ENCODE results near the gene GNL1.

DNA sequence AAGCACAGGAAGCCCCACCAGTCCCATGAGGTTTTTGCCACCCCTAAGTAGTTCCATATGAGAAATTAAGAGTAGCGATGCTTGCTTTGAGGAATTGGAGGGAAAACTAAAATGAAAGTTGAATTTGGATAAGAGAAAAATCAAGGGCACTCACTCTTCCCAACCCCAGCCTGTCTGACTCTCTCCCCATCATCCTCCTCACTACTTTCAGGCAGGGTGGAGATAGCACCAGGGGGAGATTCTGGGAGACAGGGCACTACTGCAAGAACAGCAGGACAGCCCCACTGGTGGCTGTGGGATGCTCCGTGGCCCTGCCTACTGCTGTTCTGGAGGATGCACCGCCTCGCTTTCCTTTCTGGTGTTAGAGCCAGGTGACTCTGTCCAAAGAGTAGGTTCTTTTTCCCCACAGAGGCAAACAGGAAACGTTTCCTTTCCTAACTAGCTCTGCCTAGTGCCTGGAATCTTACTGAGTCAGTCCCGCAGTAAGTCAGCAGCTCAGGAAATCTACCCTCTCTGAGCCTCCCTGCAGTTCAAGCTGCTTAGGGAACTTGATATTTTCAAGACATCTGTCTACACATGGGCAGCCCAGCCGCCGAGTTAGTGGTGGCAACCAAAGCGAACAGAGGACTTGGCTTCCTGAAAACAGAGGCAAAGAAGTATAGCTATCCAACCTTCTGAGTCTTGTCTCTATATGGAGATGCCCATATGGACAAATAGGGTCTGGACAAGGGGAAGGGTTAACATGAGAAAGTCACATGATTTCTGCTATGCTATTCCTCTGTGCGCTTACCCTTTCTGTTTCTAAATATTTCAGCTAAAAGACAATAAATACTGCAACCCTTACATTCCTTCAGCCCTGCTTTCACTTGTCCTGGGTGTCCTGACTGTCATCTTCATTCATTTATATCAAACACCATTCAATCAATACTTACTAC lies 55.6 kb downstream of the GNL1 start:
- TF ChIP-seq EZH2 (IDR thresholded peaks at IDR 0.05) (no peak), POLR2AphosphoS5 (IDR thresholded peaks at IDR 0.05; ENCODE audit: low read depth, low read length) (no peak), SRF (IDR thresholded peaks at IDR 0.05; ENCODE audit: low read depth) (no peak), ZNF274 (IDR thresholded peaks at IDR 0.05; ENCODE audit: low read depth, low read length) (no peak), SP1 (IDR thresholded peaks at IDR 0.05; ENCODE audit: low read depth) (no peak), TCF7L2 (IDR thresholded peaks at IDR 0.05; ENCODE audit: borderline replicate concordance, extremely low read depth, insufficient read depth, insufficient read length) (no peak), POLR2A (IDR thresholded peaks at IDR 0.05; ENCODE audit: borderline replicate concordance, extremely low read depth, insufficient read depth, insufficient read length) (no peak), RAD21 (IDR thresholded peaks at IDR 0.05; ENCODE audit: low read depth) (no peak)
- TF ChIP-seq, protein P1, sequence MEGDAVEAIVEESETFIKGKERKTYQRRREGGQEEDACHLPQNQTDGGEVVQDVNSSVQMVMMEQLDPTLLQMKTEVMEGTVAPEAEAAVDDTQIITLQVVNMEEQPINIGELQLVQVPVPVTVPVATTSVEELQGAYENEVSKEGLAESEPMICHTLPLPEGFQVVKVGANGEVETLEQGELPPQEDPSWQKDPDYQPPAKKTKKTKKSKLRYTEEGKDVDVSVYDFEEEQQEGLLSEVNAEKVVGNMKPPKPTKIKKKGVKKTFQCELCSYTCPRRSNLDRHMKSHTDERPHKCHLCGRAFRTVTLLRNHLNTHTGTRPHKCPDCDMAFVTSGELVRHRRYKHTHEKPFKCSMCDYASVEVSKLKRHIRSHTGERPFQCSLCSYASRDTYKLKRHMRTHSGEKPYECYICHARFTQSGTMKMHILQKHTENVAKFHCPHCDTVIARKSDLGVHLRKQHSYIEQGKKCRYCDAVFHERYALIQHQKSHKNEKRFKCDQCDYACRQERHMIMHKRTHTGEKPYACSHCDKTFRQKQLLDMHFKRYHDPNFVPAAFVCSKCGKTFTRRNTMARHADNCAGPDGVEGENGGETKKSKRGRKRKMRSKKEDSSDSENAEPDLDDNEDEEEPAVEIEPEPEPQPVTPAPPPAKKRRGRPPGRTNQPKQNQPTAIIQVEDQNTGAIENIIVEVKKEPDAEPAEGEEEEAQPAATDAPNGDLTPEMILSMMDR (IDR thresholded peaks at IDR 0.05 in 2 of 3, conservative IDR thresholded peaks at IDR 0.05 in 1 of 3; ENCODE audit: borderline replicate concordance in 1 of 3, insufficient read depth in 1 of 3, low read depth in 2 of 3, low read length in 2 of 3) = no peak
- TF ChIP-seq, protein P2, sequence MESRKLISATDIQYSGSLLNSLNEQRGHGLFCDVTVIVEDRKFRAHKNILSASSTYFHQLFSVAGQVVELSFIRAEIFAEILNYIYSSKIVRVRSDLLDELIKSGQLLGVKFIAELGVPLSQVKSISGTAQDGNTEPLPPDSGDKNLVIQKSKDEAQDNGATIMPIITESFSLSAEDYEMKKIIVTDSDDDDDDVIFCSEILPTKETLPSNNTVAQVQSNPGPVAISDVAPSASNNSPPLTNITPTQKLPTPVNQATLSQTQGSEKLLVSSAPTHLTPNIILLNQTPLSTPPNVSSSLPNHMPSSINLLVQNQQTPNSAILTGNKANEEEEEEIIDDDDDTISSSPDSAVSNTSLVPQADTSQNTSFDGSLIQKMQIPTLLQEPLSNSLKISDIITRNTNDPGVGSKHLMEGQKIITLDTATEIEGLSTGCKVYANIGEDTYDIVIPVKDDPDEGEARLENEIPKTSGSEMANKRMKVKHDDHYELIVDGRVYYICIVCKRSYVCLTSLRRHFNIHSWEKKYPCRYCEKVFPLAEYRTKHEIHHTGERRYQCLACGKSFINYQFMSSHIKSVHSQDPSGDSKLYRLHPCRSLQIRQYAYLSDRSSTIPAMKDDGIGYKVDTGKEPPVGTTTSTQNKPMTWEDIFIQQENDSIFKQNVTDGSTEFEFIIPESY (IDR thresholded peaks at IDR 0.05; ENCODE audit: extremely low read depth, insufficient replicate concordance, low read length) = no peak
- TF ChIP-seq, protein P3, sequence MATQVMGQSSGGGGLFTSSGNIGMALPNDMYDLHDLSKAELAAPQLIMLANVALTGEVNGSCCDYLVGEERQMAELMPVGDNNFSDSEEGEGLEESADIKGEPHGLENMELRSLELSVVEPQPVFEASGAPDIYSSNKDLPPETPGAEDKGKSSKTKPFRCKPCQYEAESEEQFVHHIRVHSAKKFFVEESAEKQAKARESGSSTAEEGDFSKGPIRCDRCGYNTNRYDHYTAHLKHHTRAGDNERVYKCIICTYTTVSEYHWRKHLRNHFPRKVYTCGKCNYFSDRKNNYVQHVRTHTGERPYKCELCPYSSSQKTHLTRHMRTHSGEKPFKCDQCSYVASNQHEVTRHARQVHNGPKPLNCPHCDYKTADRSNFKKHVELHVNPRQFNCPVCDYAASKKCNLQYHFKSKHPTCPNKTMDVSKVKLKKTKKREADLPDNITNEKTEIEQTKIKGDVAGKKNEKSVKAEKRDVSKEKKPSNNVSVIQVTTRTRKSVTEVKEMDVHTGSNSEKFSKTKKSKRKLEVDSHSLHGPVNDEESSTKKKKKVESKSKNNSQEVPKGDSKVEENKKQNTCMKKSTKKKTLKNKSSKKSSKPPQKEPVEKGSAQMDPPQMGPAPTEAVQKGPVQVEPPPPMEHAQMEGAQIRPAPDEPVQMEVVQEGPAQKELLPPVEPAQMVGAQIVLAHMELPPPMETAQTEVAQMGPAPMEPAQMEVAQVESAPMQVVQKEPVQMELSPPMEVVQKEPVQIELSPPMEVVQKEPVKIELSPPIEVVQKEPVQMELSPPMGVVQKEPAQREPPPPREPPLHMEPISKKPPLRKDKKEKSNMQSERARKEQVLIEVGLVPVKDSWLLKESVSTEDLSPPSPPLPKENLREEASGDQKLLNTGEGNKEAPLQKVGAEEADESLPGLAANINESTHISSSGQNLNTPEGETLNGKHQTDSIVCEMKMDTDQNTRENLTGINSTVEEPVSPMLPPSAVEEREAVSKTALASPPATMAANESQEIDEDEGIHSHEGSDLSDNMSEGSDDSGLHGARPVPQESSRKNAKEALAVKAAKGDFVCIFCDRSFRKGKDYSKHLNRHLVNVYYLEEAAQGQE (IDR thresholded peaks at IDR 0.05; ENCODE audit: low read depth) = no peak
- TF ChIP-seq, protein P4, sequence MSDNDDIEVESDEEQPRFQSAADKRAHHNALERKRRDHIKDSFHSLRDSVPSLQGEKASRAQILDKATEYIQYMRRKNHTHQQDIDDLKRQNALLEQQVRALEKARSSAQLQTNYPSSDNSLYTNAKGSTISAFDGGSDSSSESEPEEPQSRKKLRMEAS (IDR thresholded peaks at IDR 0.05) = no peak

All from HCT116 (cell line).